IPS-NIHi7 (cell line): Measurements from ENCODE around the gene MAGEA1.
"Not testable (repeated sequence)": the region's sequence is repeated elsewhere in the genome, so short reads cannot be mapped to it uniquely, and the experiment has no call there.

Experiments
- DNase-seq: peaks from one replicate; pipeline ENCODE4 v3.0.0; 2012; ENCODE audit warnings: mixed read lengths; ENCODE audit errors: extremely low spot score

MAGEA1 gene

GRCh38 chrX:153179131-153179530, at the start of gene MAGEA1:
Gene MAGEA1, plus strand, starts transcription at chrX:153179284. Its CDS starts 3,106 bp downstream, at chrX:153182390.
- no peak for DNase-seq

GRCh38 chrX:153132924-153133323, 46.2 kb upstream of the MAGEA1 start:
- DNase-seq = not testable (repeated sequence)

- not testable (repeated sequence) for DNase-seq
Observed at GRCh38 chrX:153139074-153139473, 40.0 kb upstream of the MAGEA1 start.

- not testable (repeated sequence) for DNase-seq
Observed at GRCh38 chrX:153146288-153146687, 32.8 kb upstream of the MAGEA1 start.

GRCh38 chrX:153153516-153153915, 25.6 kb upstream of the MAGEA1 start:
- no peak for DNase-seq

- no peak for DNase-seq
Observed at GRCh38 chrX:153157450-153157849, 21.6 kb upstream of the MAGEA1 start.

- DNase-seq = no peak
Observed at GRCh38 chrX:153158319-153158718, 20.8 kb upstream of the MAGEA1 start.

- DNase-seq = no peak
Observed at GRCh38 chrX:153161952-153162351, 17.1 kb upstream of the MAGEA1 start.

GRCh38 chrX:153164733-153165132, 14.4 kb upstream of the MAGEA1 start:
- DNase-seq = no peak

- not testable (repeated sequence) for DNase-seq
Observed at GRCh38 chrX:153168423-153168822, 10.7 kb upstream of the MAGEA1 start.

- DNase-seq = no peak
Observed at GRCh38 chrX:153181822-153182221, 2.7 kb downstream of the MAGEA1 start.

GRCh38 chrX:153184787-153185186, 5.7 kb downstream of the MAGEA1 start:
- no peak for DNase-seq

- no peak for DNase-seq
Observed at GRCh38 chrX:153190381-153190780, 11.3 kb downstream of the MAGEA1 start.

GRCh38 chrX:153200462-153200861, 21.4 kb downstream of the MAGEA1 start:
- DNase-seq = no peak

- DNase-seq = no peak
Observed at GRCh38 chrX:153206425-153207046, 27.5 kb downstream of the MAGEA1 start.

- DNase-seq = no peak
Observed at GRCh38 chrX:153209347-153209746, 30.3 kb downstream of the MAGEA1 start.

- no peak for DNase-seq
Observed at GRCh38 chrX:153214934-153215333, 35.9 kb downstream of the MAGEA1 start.

- DNase-seq = no peak
Observed at GRCh38 chrX:153216926-153217325, 37.8 kb downstream of the MAGEA1 start.

- DNase-seq = no peak
Observed at GRCh38 chrX:153225438-153226098, 46.5 kb downstream of the MAGEA1 start.

GRCh38 chrX:153226344-153227185, 47.5 kb downstream of the MAGEA1 start:
- DNase-seq = peak; percentile 87
